PC-3 (cell line): Measurements from ENCODE around the gene GIMAP1. TPM values are rescaled to one million over a fixed set of nuclear protein-coding genes. Genes with fewer than 3 reads are reported as not detected.

Source experiments
- ATAC-seq: fragments of 200-7000 bp; cut with Tn5 transposase; 2 replicates; pipeline ENCODE4 v1.9.1; 2020; ENCODE audit warnings: mild to moderate bottlenecking, moderate library complexity
- BruUV-seq: library from RNA; stranded (reverse); fragments of 400-500 nt; replicated peaks from 2 replicates; lab custom pipeline; 2021; lab: Mats Ljungman, UMichigan
- CTCF ChIA-PET: fragments of 300-600 bp; sonication (Branson Sonifier 250); formaldehyde crosslinking; loops from one replicate; lab custom pipeline; 2022; ENCODE audit warnings: antibody characterized with exemption; lab: Charles Lee
- POLR2A ChIA-PET: fragments of 300-600 bp; sonication (Branson Sonifier 250); formaldehyde crosslinking; loops from one replicate; lab custom pipeline; 2022; ENCODE audit warnings: antibody characterized with exemption; ENCODE audit not compliant: unreplicated experiment; lab: Charles Lee
- DNase-seq: peaks from one replicate; pipeline ENCODE4 v3.0.0-alpha.2; 2015
- H2AFZ ChIP-seq: fragments of 300-600 bp; sonication (generic); 2 replicates; pipeline ENCODE4 v1.6.0; 2016; ENCODE audit warnings: antibody characterized with exemption, low read length
- H3F3A ChIP-seq: fragments of 300-600 bp; sonication (generic); one replicate; pipeline ENCODE4 v1.6.0; 2017; ENCODE audit warnings: antibody characterized with exemption, low read length, control low read depth, mild to moderate bottlenecking; ENCODE audit not compliant: unreplicated experiment
- H3K27ac ChIP-seq: fragments of 300-600 bp; sonication (generic); 2 replicates; pipeline ENCODE4 v1.5.1; 2016; ENCODE audit warnings: mild to moderate bottlenecking, low read length
- H3K27me3 ChIP-seq: fragments of 300-600 bp; sonication (generic); 2 replicates; pipeline ENCODE4 v1.6.1; 2016; ENCODE audit warnings: low read length, mixed read lengths
- H3K36me3 ChIP-seq: fragments of 300-600 bp; sonication (generic); 2 replicates; pipeline ENCODE4 v1.6.1; 2016; ENCODE audit warnings: low read depth, mixed run types, low read length, mixed read lengths
- H3K4me1 ChIP-seq: fragments of 300-600 bp; sonication (generic); 2 replicates; pipeline ENCODE4 v1.5.1; 2016; ENCODE audit warnings: low read length; ENCODE audit not compliant: insufficient read depth
- H3K4me2 ChIP-seq: fragments of 300-600 bp; sonication (generic); 2 replicates; pipeline ENCODE4 v1.6.0; 2016; ENCODE audit warnings: low read length
- H3K4me3 ChIP-seq: fragments of 300-600 bp; sonication (generic); 2 replicates; pipeline ENCODE4 v1.5.1; 2016; ENCODE audit warnings: mild to moderate bottlenecking, low read length, mixed read lengths
- H3K79me2 ChIP-seq: fragments of 300-600 bp; sonication (generic); 2 replicates; pipeline ENCODE4 v1.6.1; 2017; ENCODE audit warnings: low read length, mixed read lengths
- H3K9ac ChIP-seq: fragments of 300-600 bp; sonication (generic); 2 replicates; pipeline ENCODE4 v1.6.0; 2016; ENCODE audit warnings: mild to moderate bottlenecking, low read length
- H3K9me2 ChIP-seq: fragments of 300-600 bp; sonication (generic); replicated peaks from 2 replicates; pipeline ENCODE4 v1.6.1; 2016; ENCODE audit warnings: mixed run types, low read length, mixed read lengths
- H3K9me3 ChIP-seq: fragments of 300-600 bp; sonication (generic); 2 replicates; pipeline ENCODE4 v1.6.1; 2016; ENCODE audit warnings: low read length, mixed read lengths
- H4K20me1 ChIP-seq: fragments of 300-600 bp; sonication (generic); 2 replicates; pipeline ENCODE4 v1.6.1; 2016; ENCODE audit warnings: low read length, mixed read lengths
- EZH2 ChIP-seq: fragments of 300-600 bp; sonication (generic); IDR thresholded peaks from one replicate; pipeline ENCODE4 v1.6.1; 2017; ENCODE audit warnings: antibody characterized with exemption, mild to moderate bottlenecking, low read length; ENCODE audit not compliant: unreplicated experiment
- EZH2phosphoT487 ChIP-seq: fragments of 300-600 bp; sonication (generic); IDR thresholded peaks from 2 replicates; pipeline ENCODE4 v1.6.1; 2018; ENCODE audit warnings: mild to moderate bottlenecking, antibody characterized with exemption, low read length, borderline replicate concordance
- intact Hi-C: fragments of 100-400 bp; cut with micrococcal nuclease; formaldehyde crosslinking; loops from 2 replicates; pipeline ENCODE4 v1.9.0; 2023
- total RNA-seq: library from RNA; depleted of rRNA; stranded (reverse); fragments of >200 nt; gene quantifications from 2 replicates; pipeline ENCODE4 v1.2.3, GENCODE V29; 2014
- TF ChIP-seq, protein P1 (sequence below): fragments of 300-600 bp; sonication (generic); conservative IDR thresholded peaks from 2 replicates; pipeline ENCODE4 v1.5.1; 2017; ENCODE audit warnings: antibody characterized with exemption, low read depth, mild to moderate bottlenecking, low read length

GIMAP1 gene
- total RNA-seq, 1 experiment from 2014 or later, result not detected

DNA sequence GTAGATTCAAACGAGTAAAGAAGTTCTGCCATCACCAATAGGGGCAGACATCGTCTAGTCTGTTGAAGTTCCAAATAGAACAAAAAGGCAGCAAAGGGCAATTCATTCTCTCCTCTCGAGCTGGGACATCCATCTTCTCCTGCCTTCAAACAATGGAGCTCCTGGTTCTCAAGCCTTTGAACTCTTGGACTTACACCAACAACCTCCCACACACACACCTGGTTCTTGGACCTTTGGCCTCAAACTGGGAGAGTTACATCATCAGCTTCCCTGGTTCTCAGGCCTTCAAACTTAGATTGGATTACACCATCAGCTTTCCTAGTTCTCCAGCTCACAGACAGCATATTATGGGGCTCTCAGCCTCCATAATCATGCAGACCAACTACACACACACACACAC is 11.0 kb downstream of the GIMAP1 start:
- POLR2A ChIA-PET, result no interaction called here
- no peak overlapping the region for H3K9ac ChIP-seq
- H3K4me3 ChIP-seq, result no peak overlapping the region
- H3K27ac ChIP-seq, result no peak overlapping the region
- no peaks in the 10 kb centered on the region for H3K79me2 ChIP-seq
- H3K27me3 ChIP-seq, result peaks cover 40% of the 10 kb centered on the region
- intact Hi-C loops, result no loop called here
- no peak for DNase-seq
- no peaks in the 10 kb centered on the region for H3K36me3 ChIP-seq
- ATAC-seq, result no peak
- no peak for TF ChIP-seq EZH2phosphoT487
- TF ChIP-seq, protein P1, sequence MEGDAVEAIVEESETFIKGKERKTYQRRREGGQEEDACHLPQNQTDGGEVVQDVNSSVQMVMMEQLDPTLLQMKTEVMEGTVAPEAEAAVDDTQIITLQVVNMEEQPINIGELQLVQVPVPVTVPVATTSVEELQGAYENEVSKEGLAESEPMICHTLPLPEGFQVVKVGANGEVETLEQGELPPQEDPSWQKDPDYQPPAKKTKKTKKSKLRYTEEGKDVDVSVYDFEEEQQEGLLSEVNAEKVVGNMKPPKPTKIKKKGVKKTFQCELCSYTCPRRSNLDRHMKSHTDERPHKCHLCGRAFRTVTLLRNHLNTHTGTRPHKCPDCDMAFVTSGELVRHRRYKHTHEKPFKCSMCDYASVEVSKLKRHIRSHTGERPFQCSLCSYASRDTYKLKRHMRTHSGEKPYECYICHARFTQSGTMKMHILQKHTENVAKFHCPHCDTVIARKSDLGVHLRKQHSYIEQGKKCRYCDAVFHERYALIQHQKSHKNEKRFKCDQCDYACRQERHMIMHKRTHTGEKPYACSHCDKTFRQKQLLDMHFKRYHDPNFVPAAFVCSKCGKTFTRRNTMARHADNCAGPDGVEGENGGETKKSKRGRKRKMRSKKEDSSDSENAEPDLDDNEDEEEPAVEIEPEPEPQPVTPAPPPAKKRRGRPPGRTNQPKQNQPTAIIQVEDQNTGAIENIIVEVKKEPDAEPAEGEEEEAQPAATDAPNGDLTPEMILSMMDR, result no peak
- TF ChIP-seq EZH2, result no peak
- no peaks in the 10 kb centered on the region for H3K9me3 ChIP-seq
- H3K9me2 ChIP-seq, result no peaks in the 10 kb centered on the region
- no peaks in the 10 kb centered on the region for H4K20me1 ChIP-seq
- BruUV-seq, result no TSS peak
- no peak overlapping the region for H3K4me2 ChIP-seq
- no peaks in the 10 kb centered on the region for H3F3A ChIP-seq
- CTCF ChIA-PET, result no interaction called here
- H3K4me1 ChIP-seq, result no peaks in the 10 kb centered on the region
- no peak overlapping the region for H2AFZ ChIP-seq

DNA sequence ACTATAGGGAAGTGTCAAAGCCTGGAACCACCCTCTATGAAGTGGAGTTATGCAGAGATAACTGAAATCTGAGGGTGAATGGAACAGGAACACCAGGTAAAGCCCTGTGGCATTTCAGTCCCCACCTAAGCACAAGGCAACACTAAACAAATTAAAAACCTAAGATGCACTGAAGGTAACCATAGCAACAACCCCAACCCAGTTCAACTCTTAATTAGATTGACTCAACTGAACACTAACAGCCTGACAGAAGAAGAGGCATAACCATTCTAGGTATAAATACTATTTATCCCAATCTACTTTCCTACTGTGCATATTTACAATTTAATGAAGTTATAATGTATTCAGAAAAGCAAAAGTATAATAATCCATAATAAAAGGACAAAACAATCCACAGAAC is 11.6 kb downstream of the GIMAP1 start:
- H3K27me3 ChIP-seq, result peaks cover 36% of the 10 kb centered on the region
- H3F3A ChIP-seq, result no peaks in the 10 kb centered on the region
- no peaks in the 10 kb centered on the region for H3K4me1 ChIP-seq
- H3K9me3 ChIP-seq, result no peaks in the 10 kb centered on the region
- H2AFZ ChIP-seq, result no peak overlapping the region
- H3K4me2 ChIP-seq, result no peak overlapping the region
- no peak overlapping the region for H3K4me3 ChIP-seq
- TF ChIP-seq EZH2 (no peak), EZH2phosphoT487 (no peak)
- TF ChIP-seq, protein P1, result no peak
- CTCF ChIA-PET, result no interaction called here
- intact Hi-C loops, result no loop called here
- no peak overlapping the region for H3K27ac ChIP-seq
- no peaks in the 10 kb centered on the region for H4K20me1 ChIP-seq
- H3K36me3 ChIP-seq, result no peaks in the 10 kb centered on the region
- no peak overlapping the region for H3K9ac ChIP-seq
- H3K79me2 ChIP-seq, result no peaks in the 10 kb centered on the region
- DNase-seq, result no peak
- H3K9me2 ChIP-seq, result no peaks in the 10 kb centered on the region
- no TSS peak for BruUV-seq
- POLR2A ChIA-PET, result no interaction called here
- no peak for ATAC-seq

DNA sequence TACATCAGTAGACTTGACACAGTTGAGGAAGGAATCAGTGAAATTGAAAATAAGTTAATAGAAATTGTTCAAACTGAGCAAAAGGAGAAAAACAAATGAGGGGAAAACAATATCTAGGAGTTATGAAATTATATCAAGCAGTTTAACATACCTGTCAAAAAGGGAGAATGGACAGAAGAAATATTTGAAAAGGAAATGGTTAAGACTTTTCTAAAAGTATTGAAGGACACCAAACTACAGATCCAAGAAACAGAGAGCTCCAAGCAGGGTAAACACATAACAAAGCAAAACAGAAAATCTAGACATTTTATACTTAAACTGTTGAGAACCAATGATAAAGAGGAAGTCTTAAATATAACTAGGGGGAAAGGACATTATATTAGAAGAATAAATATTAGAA is 12.2 kb downstream of the GIMAP1 start:
- no TSS peak for BruUV-seq
- no peak overlapping the region for H3K9ac ChIP-seq
- DNase-seq, result no peak
- TF ChIP-seq EZH2 (no peak), EZH2phosphoT487 (no peak)
- TF ChIP-seq, protein P1, result no peak
- H3K36me3 ChIP-seq, result no peaks in the 10 kb centered on the region
- intact Hi-C loops, result no loop called here
- no peaks in the 10 kb centered on the region for H3K4me1 ChIP-seq
- ChIA-PET CTCF (no interaction called here), POLR2A (no interaction called here)
- no peaks in the 10 kb centered on the region for H4K20me1 ChIP-seq
- H3K79me2 ChIP-seq, result no peaks in the 10 kb centered on the region
- ATAC-seq, result no peak
- H3F3A ChIP-seq, result no peaks in the 10 kb centered on the region
- H3K4me3 ChIP-seq, result no peak overlapping the region
- no peak overlapping the region for H3K27ac ChIP-seq
- H3K9me3 ChIP-seq, result no peaks in the 10 kb centered on the region
- H3K27me3 ChIP-seq, result peaks cover 31% of the 10 kb centered on the region
- H3K9me2 ChIP-seq, result no peaks in the 10 kb centered on the region
- no peak overlapping the region for H3K4me2 ChIP-seq
- no peak overlapping the region for H2AFZ ChIP-seq
